OCI-M2 (cell line): ENCODE results near the gene PRM1.
"Not testable (repeated sequence)": the region's sequence is repeated elsewhere in the genome, so short reads cannot be mapped to it uniquely, and the experiment has no call there.

ENCODE experiments used
- DNase-seq: peaks from one replicate; lab custom pipeline; 2025; ENCODE audit not compliant: unreplicated experiment; lab: John Stamatoyannopoulos, UW

The PRM1 gene

DNA sequence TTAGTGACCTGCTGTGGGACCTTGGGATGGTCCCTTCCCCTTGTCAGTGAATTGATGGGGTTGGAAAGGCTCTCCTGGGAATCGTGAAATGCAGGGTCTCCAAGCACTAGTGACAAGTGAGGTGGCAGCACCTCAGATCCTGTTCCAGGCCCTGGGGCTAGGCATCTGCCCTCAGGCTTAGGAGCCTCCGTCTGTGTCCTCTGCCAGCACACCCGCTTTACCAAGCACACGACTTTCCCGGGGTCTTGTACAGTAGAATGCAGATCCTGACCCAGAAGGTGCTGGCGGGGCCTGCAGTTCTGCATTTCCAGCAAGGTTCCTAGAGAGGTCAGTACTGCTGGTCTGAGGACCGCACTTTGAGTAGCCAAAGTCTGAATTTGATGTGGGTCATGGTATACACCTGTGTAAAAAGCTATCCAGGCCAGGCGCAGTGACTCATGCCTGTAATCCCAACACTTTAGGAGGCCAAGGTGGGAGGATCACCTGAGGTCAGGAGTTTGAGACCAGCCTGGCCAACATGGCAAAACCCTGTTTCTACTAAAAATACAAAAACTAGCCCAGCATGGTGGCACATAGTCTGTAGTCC, 33.3 kb upstream of the PRM1 start:
- DNase-seq = no peak

DNA sequence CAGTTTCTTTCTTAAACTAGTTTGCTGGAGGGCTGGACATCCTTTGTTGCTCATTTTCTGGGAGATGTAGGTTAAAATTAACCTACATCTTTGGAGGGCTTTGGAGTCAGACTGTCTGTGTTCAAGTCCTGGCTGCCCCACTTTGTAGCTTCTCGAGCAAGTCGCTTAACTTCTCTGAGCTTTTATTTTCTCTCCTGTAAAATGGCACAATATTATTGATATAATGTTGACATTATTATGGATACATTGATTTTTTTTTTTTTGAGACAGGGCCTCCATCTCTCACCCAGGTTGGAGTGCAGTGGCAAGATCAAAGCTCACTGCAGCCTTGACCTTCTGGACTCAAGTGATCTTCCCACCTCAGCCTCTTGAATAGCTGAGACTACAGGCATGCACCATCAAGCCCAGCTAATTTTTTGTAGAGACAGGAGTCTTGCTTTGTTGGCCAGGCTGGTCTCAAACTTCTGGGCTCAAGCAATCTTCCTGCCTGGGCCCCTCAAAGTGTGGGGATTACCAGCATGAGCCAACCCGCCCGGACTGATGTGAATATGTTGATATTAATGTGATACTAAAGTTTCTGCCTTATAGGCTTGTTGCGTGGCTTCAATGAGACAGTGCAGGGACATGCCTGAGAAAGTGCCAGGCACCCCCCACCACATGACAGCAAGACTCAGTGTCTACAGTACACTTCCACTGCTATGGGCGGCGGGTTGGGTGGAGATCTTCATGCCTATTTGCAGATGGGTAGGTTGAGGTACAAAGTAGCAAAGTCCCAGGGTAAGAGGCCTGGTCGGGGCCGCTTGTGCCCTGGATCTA, 32.6 kb upstream of the PRM1 start:
- DNase-seq = no peak

DNA sequence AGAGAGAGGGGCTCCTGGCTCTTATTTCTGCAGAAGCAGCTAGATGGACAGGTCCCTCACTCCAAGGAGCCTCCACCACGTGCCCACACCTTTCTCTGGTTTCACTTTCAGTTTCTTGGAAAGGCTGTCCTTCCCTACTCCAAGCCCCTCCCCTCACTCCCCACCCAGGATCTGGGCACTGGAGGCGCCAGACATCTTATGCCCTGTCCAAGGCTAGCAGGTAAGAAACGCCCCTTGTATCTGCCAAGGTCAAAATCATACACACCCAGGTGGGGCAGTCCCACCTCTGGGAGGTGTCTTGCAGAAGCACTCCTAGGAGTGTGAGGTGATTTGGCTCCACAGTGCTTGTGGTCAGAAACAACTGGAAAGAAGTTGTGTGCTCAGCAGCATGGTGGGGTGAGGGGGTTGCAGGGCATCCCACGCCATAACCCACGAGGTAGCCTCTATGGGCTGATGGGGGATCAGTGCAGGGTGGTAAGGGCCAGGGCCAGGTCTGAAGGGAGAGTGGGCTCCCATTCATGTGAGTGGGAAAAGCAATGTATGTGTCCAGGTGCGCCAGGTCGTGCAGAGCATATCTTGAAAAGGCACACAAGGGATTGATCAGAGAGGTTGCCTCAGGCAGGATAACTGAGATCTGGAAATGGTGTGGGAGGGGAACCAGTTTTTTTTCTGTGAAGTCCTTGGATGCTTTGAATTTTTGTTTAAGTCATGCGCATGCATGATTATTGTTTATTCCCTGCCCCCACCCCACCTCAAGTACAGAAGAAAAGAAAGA, 31.8 kb upstream of the PRM1 start:
- no peak for DNase-seq

DNA sequence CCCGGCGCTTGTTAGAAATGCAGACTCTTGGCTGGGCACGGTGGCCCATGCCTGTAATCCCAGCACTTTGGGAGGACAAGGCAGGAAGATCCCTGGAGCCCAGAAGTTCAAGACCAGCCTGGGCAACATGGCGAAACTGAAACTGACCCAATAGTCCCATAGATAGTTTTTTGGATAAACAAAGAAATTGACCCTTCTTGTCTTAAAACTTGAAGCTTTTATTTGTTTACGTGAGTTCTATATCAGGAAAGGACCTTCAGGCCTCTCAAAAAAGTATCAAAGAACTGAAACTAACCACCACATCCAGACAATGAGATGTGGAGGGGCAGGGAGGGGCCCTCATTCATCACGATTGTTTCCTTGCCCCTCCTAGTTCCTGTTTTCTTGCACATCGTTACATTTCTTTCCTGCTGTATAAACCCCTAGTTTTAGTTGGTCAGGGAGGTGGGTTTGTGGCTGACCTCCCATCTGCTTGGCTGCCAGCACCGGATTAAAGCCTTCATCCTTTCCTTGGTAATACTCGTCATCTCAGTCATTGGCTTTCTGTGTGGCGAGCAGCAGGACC, 29.9 kb upstream of the PRM1 start:
- DNase-seq = peak; percentile 29

DNA sequence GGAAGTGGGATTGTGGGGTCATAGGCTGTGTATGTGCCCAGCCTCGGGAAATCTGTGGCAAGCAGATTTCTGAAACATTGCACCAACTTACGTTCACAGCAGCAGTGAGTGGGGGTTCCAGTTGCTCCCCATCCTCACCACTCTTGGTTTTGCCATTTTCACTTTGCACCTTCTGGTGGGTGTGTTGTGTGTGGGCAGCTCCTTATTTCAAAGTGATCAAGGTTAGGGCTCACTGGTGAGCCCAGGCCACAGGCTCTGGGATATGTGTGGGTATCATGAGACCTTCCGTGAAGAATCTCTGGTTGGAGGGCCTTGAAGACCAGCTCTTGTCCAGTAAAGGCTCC, 29.5 kb upstream of the PRM1 start:
- no peak for DNase-seq

DNA sequence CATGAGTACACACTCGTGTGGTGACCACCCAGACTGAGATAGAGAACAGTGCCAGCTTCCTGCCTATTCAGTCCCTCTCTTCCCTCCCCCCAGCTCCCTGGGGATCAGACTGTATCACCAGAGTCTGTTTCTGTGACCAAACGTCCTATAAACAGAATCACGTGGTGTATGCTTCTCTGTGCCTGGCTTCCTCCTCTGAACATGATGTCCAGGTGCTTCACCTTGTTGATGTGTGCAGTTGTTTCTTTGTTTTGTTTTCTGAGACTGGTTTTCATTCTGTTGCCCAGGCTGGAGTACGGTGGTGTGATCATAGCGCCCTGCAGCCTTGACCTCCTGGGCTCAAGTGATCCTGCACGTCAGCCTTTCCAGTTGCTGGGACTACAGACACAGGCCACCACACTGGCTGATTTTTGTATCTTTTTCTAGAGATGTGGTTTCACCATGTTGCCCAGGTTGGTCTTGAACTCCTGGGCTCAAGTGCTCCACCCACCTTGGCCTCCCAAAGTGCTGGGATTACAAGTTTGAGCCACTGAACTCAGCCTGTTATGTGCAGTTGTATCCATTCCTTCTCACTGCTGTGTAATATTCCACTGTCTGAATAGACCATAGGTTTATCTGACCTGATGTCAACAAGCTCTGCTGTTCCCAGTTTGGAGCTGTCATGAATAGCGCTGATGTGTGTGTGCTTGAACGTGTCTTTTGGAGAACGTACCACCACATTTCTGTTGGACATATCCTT, 28.9 kb upstream of the PRM1 start:
- DNase-seq = no peak

DNA sequence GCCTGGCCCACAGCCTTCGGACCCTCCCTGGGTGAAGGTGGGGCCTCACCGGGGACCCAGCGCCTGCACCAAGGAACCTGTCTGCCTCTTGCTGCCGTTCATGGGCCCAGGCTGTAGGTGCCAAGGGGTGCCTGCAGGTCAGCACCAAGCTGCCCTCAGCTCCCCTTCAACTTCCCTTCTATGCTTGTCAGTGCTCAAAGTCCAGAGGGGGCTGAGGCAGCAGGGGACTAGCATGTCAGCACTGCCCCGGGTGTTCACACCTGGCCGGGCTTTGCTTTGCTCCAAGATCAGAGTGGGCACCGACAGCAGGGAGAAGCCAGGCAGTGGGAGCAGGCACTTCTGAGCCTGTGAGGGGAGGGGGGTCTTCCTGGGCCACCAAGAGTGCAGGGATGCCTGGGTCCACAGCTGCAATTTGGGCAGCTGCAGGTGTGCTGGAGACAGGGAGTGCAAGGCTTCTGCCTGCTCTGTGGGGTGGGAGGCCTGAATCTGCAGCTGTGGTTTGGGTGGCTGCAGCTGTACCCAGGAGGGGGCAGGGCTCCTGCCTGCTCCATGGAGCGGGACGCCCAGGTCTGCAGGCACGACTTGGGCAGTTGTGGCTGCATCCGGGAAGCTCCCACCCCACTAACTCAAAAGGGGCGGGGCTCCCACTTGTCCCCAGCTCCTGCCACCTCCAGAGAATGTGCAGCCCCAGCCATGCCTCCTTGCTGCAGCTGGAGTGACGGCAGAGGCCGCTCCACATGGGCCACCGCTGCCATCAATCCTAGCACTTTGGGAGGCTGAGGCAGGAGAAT, 27.6 kb upstream of the PRM1 start:
- DNase-seq = no peak

DNA sequence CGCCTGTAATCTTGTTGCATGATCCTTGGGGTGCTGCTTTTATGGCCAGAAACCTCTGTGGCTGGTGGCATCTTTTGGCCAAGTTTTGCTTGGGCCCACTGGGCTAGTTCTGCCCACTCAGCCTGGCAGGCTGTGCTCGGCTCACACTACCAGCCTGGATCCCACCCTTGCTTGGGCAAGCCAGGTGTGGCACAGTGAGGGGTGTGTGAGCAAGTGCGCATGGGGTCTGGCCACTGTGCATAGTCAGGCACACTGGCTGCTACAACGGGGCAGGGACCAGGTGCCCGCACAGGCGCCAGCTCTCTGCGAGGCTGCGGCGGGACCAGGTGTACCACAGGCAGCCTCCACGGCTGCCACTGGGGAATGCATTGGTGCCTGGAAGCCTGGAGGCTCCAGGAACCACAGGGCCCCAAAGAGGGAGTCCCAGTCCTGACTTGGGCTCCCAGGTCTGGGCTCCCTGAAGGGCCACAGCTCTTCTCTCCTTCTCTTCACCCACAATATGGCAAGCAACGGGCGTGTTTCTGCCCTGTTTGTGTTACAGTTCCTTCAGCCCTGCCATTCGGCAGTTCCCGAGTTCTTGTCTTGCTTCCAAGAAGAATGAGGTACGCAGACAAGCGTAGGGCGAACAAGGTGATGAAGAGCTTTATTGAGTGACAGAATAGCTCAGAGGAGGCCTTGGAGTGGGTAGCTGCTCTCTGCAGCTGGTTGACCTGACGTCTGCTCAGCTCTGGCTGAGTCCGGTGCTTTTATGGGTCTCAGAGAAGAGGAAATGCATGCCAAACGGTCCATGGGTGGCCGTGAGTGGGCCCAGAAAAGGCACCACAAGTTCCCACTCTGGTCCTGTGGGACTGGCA, 26.7 kb upstream of the PRM1 start:
- DNase-seq = no peak

DNA sequence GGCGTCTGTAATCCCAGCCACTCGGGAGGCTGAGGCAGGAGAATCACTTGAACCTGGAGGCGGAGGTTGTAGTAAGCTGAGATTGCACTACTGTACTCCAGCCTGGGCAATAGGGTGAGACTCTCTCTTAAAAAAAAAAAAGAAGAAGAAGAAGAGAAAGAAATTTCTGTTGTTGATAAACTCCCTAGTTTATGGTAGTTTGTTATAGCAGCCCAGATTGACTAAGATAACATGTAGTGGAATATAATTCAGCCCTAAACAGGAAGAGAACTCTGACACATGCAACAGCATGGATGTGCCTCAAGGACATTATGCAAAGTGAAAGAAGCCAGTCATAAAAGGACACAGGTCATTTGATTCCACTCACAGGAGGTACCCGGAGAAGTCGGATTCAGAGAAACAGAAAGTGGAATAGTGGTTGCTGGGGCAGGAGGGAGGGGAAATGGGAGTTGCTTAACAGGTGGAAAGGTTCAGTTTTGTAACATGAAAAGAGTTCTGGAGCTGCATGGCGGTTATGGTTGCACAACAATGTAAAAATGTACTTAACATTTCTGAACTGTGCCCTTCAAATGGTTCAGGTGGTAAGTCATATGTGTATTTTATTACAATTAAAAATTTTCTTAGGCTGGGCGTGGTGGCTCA, 26.0 kb upstream of the PRM1 start:
- DNase-seq = no peak

DNA sequence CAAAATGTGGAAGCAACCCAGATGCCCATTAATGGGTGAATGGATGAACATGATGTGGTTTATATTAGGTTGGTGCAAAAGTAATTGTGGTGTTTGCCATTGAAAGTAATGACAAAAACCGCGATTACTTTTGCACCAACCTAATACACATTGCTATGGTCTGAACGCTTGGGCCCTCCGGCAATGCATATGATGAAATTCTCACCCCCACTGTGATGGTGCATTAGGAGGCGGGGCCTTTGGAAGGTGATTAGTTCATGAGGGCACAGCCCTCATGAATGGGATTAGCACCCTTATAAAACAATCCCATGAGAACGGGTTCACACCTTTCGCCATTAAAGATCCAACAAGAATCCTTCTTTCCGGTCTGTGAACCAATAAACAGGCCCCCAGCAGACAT, 25.3 kb upstream of the PRM1 start:
- DNase-seq = no peak

DNA sequence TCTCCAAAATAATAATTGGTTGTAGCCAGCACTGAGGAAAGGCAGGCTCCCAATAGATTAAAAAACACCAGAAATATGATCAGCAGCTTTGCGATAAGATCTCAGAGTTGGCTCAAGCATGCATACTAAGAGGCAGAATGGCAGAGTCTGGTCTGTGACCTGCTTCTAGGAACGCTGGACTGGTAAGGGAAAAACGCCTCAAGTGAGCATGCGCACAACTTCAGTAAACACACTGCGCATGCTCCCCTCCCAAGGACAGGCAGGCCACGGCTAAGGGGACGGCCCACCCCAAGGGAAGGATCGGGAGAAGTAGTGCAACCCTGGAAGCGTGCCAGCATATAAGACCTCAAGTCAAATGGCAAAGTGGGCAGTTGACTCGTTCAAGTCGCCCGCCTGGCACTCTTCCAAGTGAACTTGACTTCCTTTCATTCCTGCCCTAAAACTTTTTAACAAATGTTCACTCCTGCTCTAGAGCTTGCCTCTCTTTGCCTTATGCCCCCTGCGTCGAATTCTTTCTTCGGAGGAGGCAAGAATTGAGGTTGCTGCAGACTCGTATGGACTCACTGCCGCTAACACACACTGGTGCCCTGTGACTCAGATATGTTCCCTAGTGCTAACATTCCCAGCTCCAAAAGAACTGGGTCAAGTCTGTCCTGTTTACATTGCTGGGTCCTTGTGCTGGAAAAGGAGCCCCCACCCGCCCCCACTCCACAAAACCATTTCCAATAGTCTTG, 22.4 kb upstream of the PRM1 start:
- DNase-seq = no peak

DNA sequence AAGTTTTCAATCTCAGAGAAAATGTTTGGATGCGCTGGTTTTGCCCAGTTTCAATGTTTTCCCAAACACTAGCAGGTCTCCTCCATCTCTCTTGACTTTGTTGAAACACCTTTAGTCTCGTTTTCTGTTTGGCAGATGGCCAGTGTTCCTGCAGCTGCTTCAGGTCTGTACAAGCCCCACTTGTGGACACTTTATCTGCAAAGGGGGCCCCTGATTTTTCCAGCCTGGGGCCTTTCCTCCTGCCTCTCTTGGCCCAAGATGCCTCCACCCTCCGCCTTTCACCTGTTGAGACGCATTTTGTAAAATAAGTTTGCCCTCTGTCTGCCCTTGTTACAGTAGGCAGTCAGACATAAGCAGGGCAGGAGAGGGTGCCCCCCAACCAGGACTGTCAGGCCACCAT, 21.8 kb upstream of the PRM1 start:
- no peak for DNase-seq

DNA sequence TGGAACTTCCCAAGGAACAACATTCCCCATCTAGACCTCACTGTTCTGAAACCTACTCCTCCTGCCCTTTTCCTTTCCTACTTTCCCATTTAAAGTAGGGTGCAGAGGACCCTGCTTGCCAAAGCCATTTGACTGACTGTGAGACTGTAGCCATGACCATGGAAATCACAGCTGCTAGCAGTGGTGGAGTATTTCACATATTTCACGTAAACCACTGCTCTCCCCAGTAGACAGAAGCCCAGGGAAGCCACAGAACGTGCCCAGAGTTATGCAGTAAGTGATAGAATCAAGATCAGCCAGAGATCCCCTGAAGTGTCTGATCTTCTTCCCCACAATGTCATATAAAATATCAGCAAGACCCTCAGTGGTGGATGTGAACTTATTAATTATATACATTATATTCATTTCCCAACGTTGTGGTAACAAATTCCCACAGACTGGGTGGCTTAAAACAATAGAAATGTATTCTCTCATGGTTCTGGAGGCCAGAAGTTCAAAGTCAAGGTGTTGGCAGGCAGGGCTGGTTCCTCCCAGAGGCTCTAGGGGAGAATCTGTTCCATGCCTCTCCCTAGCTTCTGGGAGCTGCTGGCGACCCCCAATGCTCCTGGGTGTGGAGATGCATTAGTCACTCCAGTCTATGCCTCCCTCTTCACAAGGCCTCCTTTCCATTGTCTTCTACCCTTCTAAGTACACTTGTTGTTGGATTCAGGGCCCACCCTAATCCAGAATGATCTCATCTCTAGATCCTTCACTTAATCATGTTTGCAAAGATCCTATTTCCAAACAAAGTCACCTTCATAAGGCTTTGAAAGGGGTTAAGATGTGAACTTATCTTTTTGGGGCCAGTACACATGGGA, 20.7 kb upstream of the PRM1 start:
- DNase-seq = no peak

DNA sequence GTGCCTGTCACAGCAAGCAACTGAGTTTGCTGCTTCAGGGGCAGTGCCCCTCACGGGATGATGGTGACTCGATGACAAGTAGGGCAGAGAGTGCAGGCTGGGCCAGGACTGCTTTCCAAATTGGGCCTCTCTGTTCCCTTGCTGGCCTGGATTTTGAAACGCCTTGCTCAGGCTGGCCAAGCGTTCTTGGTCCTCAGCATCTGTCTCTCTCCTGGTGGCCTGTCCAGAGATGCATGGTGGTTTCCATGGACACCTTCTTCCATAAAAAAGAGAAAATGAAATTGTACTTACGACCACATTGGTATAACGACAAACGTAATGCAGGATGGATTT, 19.4 kb upstream of the PRM1 start:
- no peak for DNase-seq

DNA sequence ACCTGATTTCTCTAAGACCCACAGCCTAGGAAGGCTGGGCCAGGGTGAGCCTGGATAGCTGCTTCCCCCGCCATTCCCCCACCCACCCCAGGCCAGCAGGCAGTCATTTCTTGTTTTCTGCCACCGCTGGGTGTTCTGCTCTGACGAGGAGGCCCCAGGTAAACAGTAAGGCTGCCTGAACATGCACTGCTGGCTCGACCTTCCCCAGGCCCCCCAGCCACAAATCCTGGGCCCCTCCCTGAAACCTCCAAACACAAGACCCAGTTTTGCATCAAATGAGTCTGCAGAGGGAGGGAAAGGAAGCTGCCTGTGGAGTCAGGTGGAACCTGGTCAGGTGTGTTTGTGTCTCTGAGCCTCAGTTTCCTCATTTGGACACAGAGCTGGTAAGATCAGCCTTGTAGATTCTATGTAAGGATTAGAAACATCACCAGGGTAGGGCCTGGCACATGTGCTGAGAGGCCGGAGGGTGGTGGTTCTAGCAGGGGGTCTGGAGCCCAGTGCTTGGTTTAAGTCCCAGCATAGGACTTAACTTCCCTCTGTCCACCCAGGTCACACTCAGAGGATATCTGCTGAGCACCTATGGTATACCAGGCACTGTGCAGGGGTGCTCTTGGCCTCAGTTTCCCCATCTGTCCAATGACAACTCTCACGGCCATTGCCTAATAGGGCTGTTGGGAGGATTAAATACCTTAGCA, 18.9 kb upstream of the PRM1 start:
- no peak for DNase-seq

DNA sequence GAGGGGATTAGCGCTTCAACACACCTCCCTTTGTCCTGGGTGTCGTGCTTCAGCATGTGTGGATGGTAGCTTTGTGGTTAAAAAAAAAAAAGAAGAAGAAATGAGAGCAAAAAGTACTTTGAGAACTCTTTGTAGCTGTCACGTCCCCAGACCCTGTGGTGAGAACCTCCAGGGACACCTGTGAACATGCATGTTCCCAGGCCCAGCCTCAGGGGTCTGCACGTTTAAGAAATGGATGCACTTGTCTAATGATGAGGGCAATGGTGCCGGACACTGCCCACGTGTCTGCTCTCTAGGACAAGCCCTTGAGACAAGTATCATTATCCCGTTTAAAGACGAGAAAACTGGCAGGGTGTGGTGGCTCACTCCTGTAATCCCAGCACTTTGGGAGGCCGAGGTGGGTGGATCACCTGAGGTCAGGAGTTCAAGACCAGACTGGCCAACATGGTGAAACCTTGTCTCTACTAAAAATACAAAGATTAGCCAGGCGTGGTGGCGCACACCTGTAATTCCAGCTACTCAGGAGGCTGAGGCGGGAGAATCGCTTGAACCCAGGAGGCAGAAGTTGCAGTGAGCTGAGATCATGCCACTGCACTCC, 17.9 kb upstream of the PRM1 start:
- not testable (repeated sequence) for DNase-seq
